GM19324 (cell line): ENCODE results near the gene NR1H3.
"Not testable (repeated sequence)": the region's sequence is repeated elsewhere in the genome, so short reads cannot be mapped to it uniquely, and the experiment has no call there.

Experiments used
- ATAC-seq: cut with Tn5 transposase; IDR thresholded peaks from one replicate; pipeline ENCODE4 v1.9.1; 2021; ENCODE audit warnings: mild to moderate bottlenecking, moderate library complexity; ENCODE audit not compliant: unreplicated experiment, low FRiP score

Gene NR1H3

GRCh38 chr11:47299078-47299477 is 41.3 kb downstream of the NR1H3 start:
- no peak for ATAC-seq

- ATAC-seq = no peak
Observed at GRCh38 chr11:47302853-47303252, 45.1 kb downstream of the NR1H3 start.

DNA sequence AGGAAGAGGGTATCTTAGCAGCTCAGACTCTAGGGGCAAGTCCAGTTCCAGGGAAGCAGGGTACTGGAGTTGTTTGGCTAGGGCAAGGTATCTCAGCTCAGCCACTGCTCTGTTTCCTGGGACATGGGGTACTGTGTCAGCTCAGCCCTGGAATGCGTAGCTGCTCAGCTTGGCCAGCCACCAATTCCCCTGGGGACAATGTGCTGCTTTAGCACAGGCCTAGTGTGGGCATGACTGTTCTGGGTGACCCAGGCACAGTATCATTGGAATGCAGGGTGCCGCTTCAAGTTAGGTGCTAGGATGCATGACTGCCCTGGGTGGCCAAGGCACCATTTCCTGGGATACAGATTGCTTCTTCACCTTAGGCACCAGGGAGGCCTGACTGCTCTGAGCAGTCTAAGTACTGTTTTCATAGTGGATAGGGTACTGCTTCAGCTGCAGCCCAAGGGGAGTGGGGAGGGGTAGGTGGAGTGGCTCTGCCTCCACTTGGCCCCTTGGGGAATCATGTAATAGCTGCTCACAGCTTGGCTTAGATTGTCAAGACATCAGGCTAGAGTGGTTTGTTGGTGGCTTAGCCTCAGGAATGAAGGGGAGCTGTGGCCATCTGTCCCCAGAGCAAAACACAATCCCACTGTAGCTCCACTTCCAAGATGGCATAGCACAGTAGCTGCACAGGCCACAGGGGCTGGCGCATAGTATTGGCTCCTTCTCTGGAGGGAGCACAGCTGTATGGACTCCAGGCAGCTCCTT is 48.1 kb downstream of the NR1H3 start:
- no peak for ATAC-seq

GRCh38 chr11:47306484-47306844 is 48.7 kb downstream of the NR1H3 start:
- no peak for ATAC-seq

GRCh38 chr11:47308050-47308823 is 50.4 kb downstream of the NR1H3 start:
- ATAC-seq = no peak

DNA sequence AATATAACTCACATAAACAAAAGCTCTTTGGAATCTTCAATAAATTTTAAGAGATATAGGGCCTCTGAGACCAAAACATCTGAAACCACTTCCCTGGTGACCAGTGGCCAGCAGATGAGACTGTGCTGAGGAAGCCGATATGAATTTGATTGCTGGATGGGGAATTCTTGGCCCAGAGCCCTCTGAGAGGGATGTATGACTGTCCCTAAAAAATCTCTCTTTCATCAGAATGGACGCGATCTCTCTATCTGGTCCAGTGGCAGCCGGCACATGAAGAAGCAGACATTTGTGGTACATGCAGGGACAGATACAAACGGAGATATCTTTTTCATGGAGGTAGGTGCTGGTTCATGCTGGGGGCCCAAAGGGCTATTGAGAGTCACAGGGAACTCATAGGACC is 57.2 kb downstream of the NR1H3 start:
- ATAC-seq = no peak

DNA sequence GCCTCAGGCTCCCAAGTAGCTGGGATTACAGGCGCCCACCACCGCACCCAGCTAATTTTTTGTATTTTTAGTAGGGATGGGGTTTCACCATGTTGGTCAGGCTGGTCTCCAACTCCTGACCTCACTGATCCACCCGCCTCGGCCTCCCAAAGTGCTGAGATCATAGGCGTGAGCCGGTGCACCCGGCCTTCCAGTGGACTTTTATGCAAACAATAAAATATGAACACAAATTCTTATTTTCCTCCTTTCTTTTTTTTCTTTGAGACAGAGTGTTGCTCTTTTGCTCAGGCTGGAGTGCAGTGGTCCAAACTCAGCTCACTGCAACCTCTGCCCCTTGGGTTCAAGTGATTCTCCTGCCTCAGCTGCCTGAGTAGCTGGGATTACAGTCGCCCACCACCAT is 58.7 kb downstream of the NR1H3 start:
- not testable (repeated sequence) for ATAC-seq

GRCh38 chr11:47317064-47317828 is 59.5 kb downstream of the NR1H3 start:
- ATAC-seq = no peak

DNA sequence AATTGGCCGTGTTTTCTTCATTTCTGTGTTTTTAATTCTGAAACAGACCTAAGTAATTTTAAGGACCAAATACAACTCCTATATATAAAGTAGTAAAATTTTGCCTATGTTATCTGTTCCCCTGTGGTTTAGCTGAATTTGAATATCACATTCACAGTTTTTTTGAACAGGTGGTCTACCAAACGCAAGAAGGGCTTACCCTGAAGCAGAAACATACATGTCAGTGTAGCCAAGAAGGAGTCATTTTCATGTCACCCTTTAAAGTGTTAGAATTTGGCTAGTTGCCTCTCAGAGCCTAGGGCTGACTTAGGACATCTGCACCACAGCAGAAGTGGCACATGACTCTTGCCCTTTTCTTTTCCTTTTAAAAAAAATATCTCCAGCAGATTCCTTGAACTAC is 60.4 kb downstream of the NR1H3 start:
- ATAC-seq = no peak
